K562 (cell line): ENCODE results near the gene DLX2. TPM values are rescaled to one million over a fixed set of nuclear protein-coding genes. Genes with fewer than 3 reads are reported as not detected.

ENCODE experiments used
- EP300 ChIP-seq: IDR thresholded peaks from 2 replicates; pipeline ENCODE4 v1.6.1; 2012; ENCODE audit warnings: low read length, improper control_type of control experiment
- HLTF ChIP-seq: fragments of 450-650 bp; IDR thresholded peaks from 2 replicates; pipeline ENCODE4 v1.6.1; 2016
- KAT8 ChIP-seq: fragments of 450-650 bp; IDR thresholded peaks from 2 replicates; pipeline ENCODE4 v1.6.1; 2016; ENCODE audit warnings: low read depth, mild to moderate bottlenecking
- MCM3 ChIP-seq: fragments of 450-650 bp; IDR thresholded peaks from 2 replicates; pipeline ENCODE4 v1.6.1; 2016
- NCOA1 ChIP-seq: fragments of 450-650 bp; IDR thresholded peaks from 2 replicates; pipeline ENCODE4 v1.6.1; 2016; ENCODE audit warnings: low read depth
- NFE2 ChIP-seq: IDR thresholded peaks from 2 replicates; pipeline ENCODE4 v1.6.1; 2014; ENCODE audit warnings: antibody characterized with exemption, low read depth
- PHB ChIP-seq: fragments of 250-450 bp; sonication (Bioruptor Pico); IDR thresholded peaks from 2 replicates; pipeline ENCODE4 v1.5.0; 2021
- POLR2AphosphoS2 ChIP-seq: IDR thresholded peaks from 2 replicates; pipeline ENCODE4 v1.6.1; 2012; ENCODE audit warnings: low read length, improper control_type of control experiment
- PRMT5 ChIP-seq: sonication (generic); formaldehyde crosslinking; IDR thresholded peaks from 2 replicates; pipeline ENCODE4 v1.5.0; 2020; ENCODE audit warnings: missing genetic modification reagents
- THRAP3 ChIP-seq: fragments of 450-650 bp; IDR thresholded peaks from 2 replicates; pipeline ENCODE4 v1.6.1; 2016; ENCODE audit warnings: mild to moderate bottlenecking, inconsistent platforms, borderline replicate concordance
- ZEB2 ChIP-seq: fragments of 450-650 bp; IDR thresholded peaks from 2 replicates; pipeline ENCODE4 v1.6.1; 2016
- polyA plus RNA-seq, 8 experiments: library from polyadenylated mRNA; depleted of rRNA in 4 of 8; stranded (reverse) in 5 of 8; unstranded in 3 of 8; fragments of >200 nt; fragmentation: Nextera tagmentation in 2 of 8; fragmentation: Illumina TruSeq in 1 of 8; extraction: Ambion mirVana in 2 of 8; extraction: Trizol in 1 of 8; gene quantifications; 2 replicates each; pipeline versions ENCODE4 v1.2.1 to v1.2.3, GENCODE V29; 2011 to 2014; ENCODE audit warnings: inconsistent platforms in 1 of 8, missing spikeins in 1 of 8
- total RNA-seq, 7 experiments: library from RNA; depleted of rRNA in 6 of 7; stranded (reverse); fragments of >200 nt in 6 of 7; fragmentation: Illumina TruSeq in 2 of 7; extraction: Trizol in 2 of 7; gene quantifications; 2 replicates each; pipeline versions ENCODE4 v1.2.1 to v1.2.3, GENCODE V29; 2011 to 2021; ENCODE audit warnings: low replicate concordance in 1 of 7
- TF ChIP-seq, protein P1 (sequence below), 2 experiments: fragments of 450-650 bp in 1 of 2; sonication (generic) in 1 of 2; formaldehyde crosslinking in 1 of 2; IDR thresholded peaks; 2 replicates each; pipeline versions ENCODE4 v1.7.1 to v1.9.0; 2016 to 2022; ENCODE audit warnings: inconsistent platforms in 1 of 2, mild to moderate bottlenecking in 1 of 2, missing genetic modification reagents in 1 of 2
- TF ChIP-seq, protein P2 (sequence below): fragments of 250-450 bp; sonication (Bioruptor Pico); IDR thresholded peaks from 2 replicates; pipeline ENCODE4 v1.5.0; 2021; ENCODE audit warnings: mild to moderate bottlenecking, borderline replicate concordance
- TF ChIP-seq, protein P3 (sequence below): fragments of 250-450 bp; sonication (Bioruptor Pico); IDR thresholded peaks from 2 replicates; pipeline ENCODE4 v1.8.0; 2021; ENCODE audit warnings: borderline replicate concordance, mild to moderate bottlenecking, moderate library complexity; ENCODE audit not compliant: poor library complexity, severe bottlenecking
- TF ChIP-seq, protein P4 (sequence below): fragments of 450-650 bp; formaldehyde crosslinking; IDR thresholded peaks from 2 replicates; pipeline ENCODE4 v1.4.0; 2022; ENCODE audit warnings: missing genetic modification characterization

The DLX2 gene
- total and polyA plus RNA-seq, 9 of the 15 experiments (the other 6 are each of a cell fraction or from before 2014, with no cell fraction given): 0.14 to 4.3 (median 0.86) TPM

DNA sequence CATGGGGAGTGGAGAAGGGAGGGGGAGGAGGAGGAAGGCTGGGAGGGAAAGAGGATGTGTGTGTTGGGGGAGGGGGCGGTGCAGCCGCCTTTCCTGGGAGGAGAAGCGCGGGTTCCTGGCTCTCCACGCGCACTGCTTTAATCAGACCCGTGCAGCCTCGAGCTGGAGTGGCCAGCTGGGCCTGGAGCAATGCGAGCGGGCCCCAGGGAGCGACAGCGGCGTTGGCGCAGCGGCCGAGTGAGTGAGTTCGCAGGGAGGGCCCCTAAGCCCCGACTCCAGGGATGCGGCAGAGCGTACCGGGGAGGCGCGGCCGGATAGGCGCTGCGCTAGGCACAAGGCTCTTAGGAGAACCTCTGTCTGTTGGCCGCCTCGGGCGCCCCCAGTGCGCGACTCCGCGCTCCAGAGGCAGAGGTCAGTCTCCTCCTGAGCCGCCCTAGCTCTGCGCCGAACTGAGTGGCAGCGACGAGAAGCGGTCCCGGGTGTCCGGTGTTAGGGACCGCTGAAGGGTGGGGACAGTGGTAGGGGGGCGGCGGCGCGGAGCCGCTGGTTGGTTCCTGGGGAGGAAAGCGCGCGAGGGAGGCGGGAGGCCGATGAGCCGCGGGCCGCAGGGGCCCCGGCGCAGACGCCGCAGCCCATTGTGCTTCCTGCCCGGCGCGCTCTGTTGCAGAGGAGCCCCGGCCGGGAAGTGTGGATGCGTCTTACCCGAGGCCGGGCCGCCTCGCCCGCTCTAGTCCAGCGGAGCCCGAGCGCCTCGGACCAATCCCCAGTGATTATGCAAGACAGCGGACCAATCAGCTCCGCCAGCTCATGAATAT, 17.8 kb downstream of the DLX2 start (continued):
- TF ChIP-seq, protein P1, sequence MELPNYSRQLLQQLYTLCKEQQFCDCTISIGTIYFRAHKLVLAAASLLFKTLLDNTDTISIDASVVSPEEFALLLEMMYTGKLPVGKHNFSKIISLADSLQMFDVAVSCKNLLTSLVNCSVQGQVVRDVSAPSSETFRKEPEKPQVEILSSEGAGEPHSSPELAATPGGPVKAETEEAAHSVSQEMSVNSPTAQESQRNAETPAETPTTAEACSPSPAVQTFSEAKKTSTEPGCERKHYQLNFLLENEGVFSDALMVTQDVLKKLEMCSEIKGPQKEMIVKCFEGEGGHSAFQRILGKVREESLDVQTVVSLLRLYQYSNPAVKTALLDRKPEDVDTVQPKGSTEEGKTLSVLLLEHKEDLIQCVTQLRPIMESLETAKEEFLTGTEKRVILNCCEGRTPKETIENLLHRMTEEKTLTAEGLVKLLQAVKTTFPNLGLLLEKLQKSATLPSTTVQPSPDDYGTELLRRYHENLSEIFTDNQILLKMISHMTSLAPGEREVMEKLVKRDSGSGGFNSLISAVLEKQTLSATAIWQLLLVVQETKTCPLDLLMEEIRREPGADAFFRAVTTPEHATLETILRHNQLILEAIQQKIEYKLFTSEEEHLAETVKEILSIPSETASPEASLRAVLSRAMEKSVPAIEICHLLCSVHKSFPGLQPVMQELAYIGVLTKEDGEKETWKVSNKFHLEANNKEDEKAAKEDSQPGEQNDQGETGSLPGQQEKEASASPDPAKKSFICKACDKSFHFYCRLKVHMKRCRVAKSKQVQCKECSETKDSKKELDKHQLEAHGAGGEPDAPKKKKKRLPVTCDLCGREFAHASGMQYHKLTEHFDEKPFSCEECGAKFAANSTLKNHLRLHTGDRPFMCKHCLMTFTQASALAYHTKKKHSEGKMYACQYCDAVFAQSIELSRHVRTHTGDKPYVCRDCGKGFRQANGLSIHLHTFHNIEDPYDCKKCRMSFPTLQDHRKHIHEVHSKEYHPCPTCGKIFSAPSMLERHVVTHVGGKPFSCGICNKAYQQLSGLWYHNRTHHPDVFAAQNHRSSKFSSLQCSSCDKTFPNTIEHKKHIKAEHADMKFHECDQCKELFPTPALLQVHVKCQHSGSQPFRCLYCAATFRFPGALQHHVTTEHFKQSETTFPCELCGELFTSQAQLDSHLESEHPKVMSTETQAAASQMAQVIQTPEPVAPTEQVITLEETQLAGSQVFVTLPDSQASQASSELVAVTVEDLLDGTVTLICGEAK (IDR thresholded peaks at IDR 0.05): peak; percentile 21; the same call in 1 of the 2 replicates
- TF ChIP-seq, protein P1 (CRISPR knock-in tag; IDR thresholded peaks at IDR 0.05): no peak
- peak; percentile 30; the same call in 1 of the 2 replicates for TF ChIP-seq NFE2
- peak; percentile 41; the same call in 1 of the 2 replicates for TF ChIP-seq NCOA1
- TF ChIP-seq PHB (CRISPR knock-in tag): no peak
- TF ChIP-seq, protein P2, sequence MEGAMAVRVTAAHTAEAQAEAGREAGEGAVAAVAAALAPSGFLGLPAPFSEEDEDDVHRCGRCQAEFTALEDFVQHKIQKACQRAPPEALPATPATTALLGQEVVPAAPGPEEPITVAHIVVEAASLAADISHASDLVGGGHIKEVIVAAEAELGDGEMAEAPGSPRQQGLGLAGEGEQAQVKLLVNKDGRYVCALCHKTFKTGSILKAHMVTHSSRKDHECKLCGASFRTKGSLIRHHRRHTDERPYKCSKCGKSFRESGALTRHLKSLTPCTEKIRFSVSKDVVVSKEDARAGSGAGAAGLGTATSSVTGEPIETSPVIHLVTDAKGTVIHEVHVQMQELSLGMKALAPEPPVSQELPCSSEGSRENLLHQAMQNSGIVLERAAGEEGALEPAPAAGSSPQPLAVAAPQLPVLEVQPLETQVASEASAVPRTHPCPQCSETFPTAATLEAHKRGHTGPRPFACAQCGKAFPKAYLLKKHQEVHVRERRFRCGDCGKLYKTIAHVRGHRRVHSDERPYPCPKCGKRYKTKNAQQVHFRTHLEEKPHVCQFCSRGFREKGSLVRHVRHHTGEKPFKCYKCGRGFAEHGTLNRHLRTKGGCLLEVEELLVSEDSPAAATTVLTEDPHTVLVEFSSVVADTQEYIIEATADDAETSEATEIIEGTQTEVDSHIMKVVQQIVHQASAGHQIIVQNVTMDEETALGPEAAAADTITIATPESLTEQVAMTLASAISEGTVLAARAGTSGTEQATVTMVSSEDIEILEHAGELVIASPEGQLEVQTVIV (CRISPR knock-in tag): no peak
- TF ChIP-seq PRMT5: peak; percentile 58; the same call in 1 of the 2 replicates
- no peak for TF ChIP-seq ZEB2
- TF ChIP-seq MCM3: no peak
- TF ChIP-seq POLR2AphosphoS2: no peak
- peak; percentile 51; the same call in 1 of the 2 replicates for TF ChIP-seq HLTF
- TF ChIP-seq THRAP3: no peak
- no peak for TF ChIP-seq KAT8
- TF ChIP-seq, protein P3, sequence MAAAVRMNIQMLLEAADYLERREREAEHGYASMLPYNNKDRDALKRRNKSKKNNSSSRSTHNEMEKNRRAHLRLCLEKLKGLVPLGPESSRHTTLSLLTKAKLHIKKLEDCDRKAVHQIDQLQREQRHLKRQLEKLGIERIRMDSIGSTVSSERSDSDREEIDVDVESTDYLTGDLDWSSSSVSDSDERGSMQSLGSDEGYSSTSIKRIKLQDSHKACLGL (CRISPR knock-in tag): no peak
- TF ChIP-seq, protein P4, sequence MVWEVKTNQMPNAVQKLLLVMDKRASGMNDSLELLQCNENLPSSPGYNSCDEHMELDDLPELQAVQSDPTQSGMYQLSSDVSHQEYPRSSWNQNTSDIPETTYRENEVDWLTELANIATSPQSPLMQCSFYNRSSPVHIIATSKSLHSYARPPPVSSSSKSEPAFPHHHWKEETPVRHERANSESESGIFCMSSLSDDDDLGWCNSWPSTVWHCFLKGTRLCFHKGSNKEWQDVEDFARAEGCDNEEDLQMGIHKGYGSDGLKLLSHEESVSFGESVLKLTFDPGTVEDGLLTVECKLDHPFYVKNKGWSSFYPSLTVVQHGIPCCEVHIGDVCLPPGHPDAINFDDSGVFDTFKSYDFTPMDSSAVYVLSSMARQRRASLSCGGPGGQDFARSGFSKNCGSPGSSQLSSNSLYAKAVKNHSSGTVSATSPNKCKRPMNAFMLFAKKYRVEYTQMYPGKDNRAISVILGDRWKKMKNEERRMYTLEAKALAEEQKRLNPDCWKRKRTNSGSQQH (CRISPR knock-in tag): no peak
- TF ChIP-seq EP300: peak; percentile 20; the same call in 1 of the 2 replicates
